GM12878 (cell line): ENCODE results near the gene BZW1. TPM values are rescaled to one million over a fixed set of nuclear protein-coding genes. Genes with fewer than 3 reads are reported as not detected.

Experiments
- ATAC-seq: fragments of 200-7000 bp; cut with Tn5 transposase; 3 replicates; pipeline ENCODE4 v1.9.1; 2020; ENCODE audit warnings: mild to moderate bottlenecking, moderate library complexity
- BruUV-seq: library from RNA; stranded (reverse); fragments of 400-500 nt; replicated peaks from 2 replicates; lab custom pipeline; 2021; lab: Mats Ljungman, UMichigan
- CTCF ChIA-PET: fragments of 300-600 bp; sonication (Branson Sonifier 250); formaldehyde crosslinking; extraction: SDS; loops from one replicate; lab custom pipeline; 2021; ENCODE audit warnings: inconsistent platforms; lab: Yijun Ruan, JAX
- POLR2A ChIA-PET: fragments of 350-600 bp; formaldehyde crosslinking; extraction: SDS; loops from one replicate; lab custom pipeline; 2021; ENCODE audit warnings: inconsistent platforms; lab: Charles Lee
- RAD21 ChIA-PET: fragments of 300-600 bp; sonication (Branson Sonifier 250); formaldehyde crosslinking; loops from one replicate; lab custom pipeline; 2023; ENCODE audit warnings: antibody characterized with exemption; ENCODE audit not compliant: unreplicated experiment; lab: Charles Lee
- SMC1A ChIA-PET: fragments of 300-600 bp; sonication (Branson Sonifier 250); formaldehyde crosslinking; loops from one replicate; lab custom pipeline; 2023; ENCODE audit not compliant: unreplicated experiment, uncharacterized antibody; lab: Charles Lee
- DNase-seq: peaks from one replicate; pipeline ENCODE4 v3.0.0-alpha.2; 2011; ENCODE audit warnings: low read depth, low spot score
- FAIRE-seq: peaks from 3 replicates; lab custom pipeline; 2011; peaks lifted over from hg19 to GRCh38; lab: Jason Lieb, UNC
- H2AFZ ChIP-seq: 2 replicates; pipeline ENCODE4 v1.6.0; 2011; ENCODE audit warnings: low read depth, low read length, control low read depth; ENCODE audit not compliant: control insufficient read depth
- H3K27ac ChIP-seq: 2 replicates; pipeline ENCODE4 v1.5.1; 2011; ENCODE audit warnings: control low read depth; ENCODE audit not compliant: control insufficient read depth, insufficient read depth
- H3K27me3 ChIP-seq, 2 experiments: replicated peaks in 1 of 2; 2 replicates each; pipeline versions ENCODE4 v1.6.0 to v1.6.1; 2011; ENCODE audit warnings: low read length in 1 of 2; ENCODE audit not compliant: control insufficient read depth in 2 of 2, insufficient read depth in 2 of 2
- H3K36me3 ChIP-seq, 2 experiments: 2 replicates each; pipeline ENCODE4 v1.5.1; 2011; ENCODE audit warnings: low read length in 1 of 2; ENCODE audit not compliant: control insufficient read depth in 2 of 2, insufficient read depth in 2 of 2
- H3K4me1 ChIP-seq: 2 replicates; pipeline ENCODE4 v1.6.1; 2011; ENCODE audit warnings: mild to moderate bottlenecking, low read length, moderate library complexity, mixed read lengths; ENCODE audit not compliant: control insufficient read depth, insufficient read depth
- H3K4me2 ChIP-seq: 2 replicates; pipeline ENCODE4 v1.6.0; 2011; ENCODE audit warnings: control low read depth; ENCODE audit not compliant: control insufficient read depth, insufficient read depth
- H3K4me3 ChIP-seq: fragments of 200-600 bp; sonication (generic); 2 replicates; pipeline ENCODE4 v1.5.1; 2016
- H3K79me2 ChIP-seq: 2 replicates; pipeline ENCODE4 v1.6.0; 2011; ENCODE audit warnings: low read length; ENCODE audit not compliant: control insufficient read depth, insufficient read depth
- H3K9ac ChIP-seq: 2 replicates; pipeline ENCODE4 v1.8.0; 2011; ENCODE audit warnings: low read length, control low read depth, mixed read lengths; ENCODE audit not compliant: control insufficient read depth, insufficient read depth
- H3K9me3 ChIP-seq: replicated peaks from 3 replicates; pipeline ENCODE4 v1.5.1; 2011; ENCODE audit warnings: mild to moderate bottlenecking, low read length; ENCODE audit not compliant: control insufficient read depth, insufficient read depth
- H4K20me1 ChIP-seq: 2 replicates; pipeline ENCODE4 v1.6.0; 2011; ENCODE audit not compliant: control insufficient read depth, insufficient read depth
- BCLAF1 ChIP-seq: fragments of 450-650 bp; IDR thresholded peaks from 2 replicates; pipeline ENCODE4 v1.6.1; 2017; ENCODE audit warnings: antibody characterized with exemption, mild to moderate bottlenecking, moderate library complexity
- EGR1 ChIP-seq, 2 experiments: IDR thresholded peaks; 1 replicate in 1 of 2; 2 replicates in 1 of 2; pipeline ENCODE4 v1.6.1; 2011 to 2012; ENCODE audit warnings: low read depth in 2 of 2, low read length in 2 of 2, borderline replicate concordance in 1 of 2, mild to moderate bottlenecking in 1 of 2, moderate library complexity in 1 of 2
- KDM1A ChIP-seq: fragments of 200-600 bp; sonication (generic); IDR thresholded peaks from 2 replicates; pipeline ENCODE4 v1.6.1; 2016; ENCODE audit warnings: borderline replicate concordance
- NFXL1 ChIP-seq: fragments of 450-650 bp; IDR thresholded peaks from 2 replicates; pipeline ENCODE4 v1.6.1; 2017; ENCODE audit warnings: antibody characterized with exemption, mild to moderate bottlenecking, borderline replicate concordance
- NKRF ChIP-seq: fragments of 450-650 bp; conservative IDR thresholded peaks from 2 replicates; pipeline ENCODE4 v1.6.1; 2017; ENCODE audit warnings: mild to moderate bottlenecking, moderate library complexity
- POLR2AphosphoS5 ChIP-seq: IDR thresholded peaks from 2 replicates; pipeline ENCODE4 v1.6.1; 2011; ENCODE audit warnings: mild to moderate bottlenecking, low read length, inconsistent platforms
- RELB ChIP-seq: fragments of 450-650 bp; IDR thresholded peaks from 2 replicates; pipeline ENCODE4 v1.6.1; 2017; ENCODE audit warnings: low read depth, mild to moderate bottlenecking, moderate library complexity
- RUNX3 ChIP-seq: IDR thresholded peaks from 2 replicates; pipeline ENCODE4 v1.6.1; 2012; ENCODE audit warnings: low read length, inconsistent platforms
- SUPT20H ChIP-seq: IDR thresholded peaks from 2 replicates; pipeline ENCODE4 v1.6.1; 2011; ENCODE audit warnings: low read depth, mild to moderate bottlenecking, low read length, moderate library complexity, borderline replicate concordance; ENCODE audit not compliant: control insufficient read depth
- ZNF24 ChIP-seq: fragments of 450-650 bp; IDR thresholded peaks from 2 replicates; pipeline ENCODE4 v1.6.1; 2017; ENCODE audit warnings: antibody characterized with exemption, mild to moderate bottlenecking
- WGBS: methylation state at CpG from one replicate; pipeline ENCODE4 v1.1.6; 2016; ENCODE audit warnings: low lambda C conversion rate; ENCODE audit not compliant: insufficient replicate concordance, insufficient coverage; ENCODE audit errors: missing lambda C conversion rate; 5-methylcytosine and 5-hydroxymethylcytosine counted together
- in situ Hi-C: fragments of 300-500 bp; cut with MboI; formaldehyde crosslinking; loops from 9 replicates; pipeline ENCODE4 v1.14.3; 2018; ENCODE audit warnings: mixed read lengths
- intact Hi-C: fragments of 100-400 bp; cut with micrococcal nuclease; formaldehyde crosslinking; loops from one replicate; pipeline ENCODE4 v1.14.2; 2022; ENCODE audit not compliant: unreplicated experiment
- polyA plus RNA-seq, 11 experiments: library from polyadenylated mRNA; depleted of rRNA in 4 of 11; unstranded in 6 of 11; stranded (reverse) in 5 of 11; fragments of >200 nt; fragmentation: Nextera tagmentation in 4 of 11; fragmentation: Illumina TruSeq in 1 of 11; extraction: Ambion mirVana in 4 of 11; extraction: Trizol in 1 of 11; gene quantifications; 1 replicate in 1 of 11; 2 replicates in 10 of 11; pipeline versions ENCODE4 v1.2.1 to v1.2.3, GENCODE V29; 2011 to 2016; ENCODE audit warnings: inconsistent platforms in 2 of 11, missing spikeins in 2 of 11, low read depth in 1 of 11
- total RNA-seq, 4 experiments: library from RNA; depleted of rRNA in 3 of 4; stranded (reverse); fragments of >200 nt in 3 of 4; fragmentation: Illumina TruSeq in 1 of 4; extraction: Trizol in 1 of 4; gene quantifications; 2 replicates each; pipeline versions ENCODE4 v1.2.1 to v1.2.3, GENCODE V29; 2013 to 2021

BZW1 gene
- total and polyA plus RNA-seq, 10 of the 15 experiments (the other 5 are each of a cell fraction or from before 2014, with no cell fraction given) = 186 to 349 (median 269) TPM

GRCh38 chr2:200845669-200846325 is 34.1 kb downstream of the BZW1 start:
- TF ChIP-seq RUNX3 (no peak), NFXL1 (no peak), EGR1 (IDR thresholded peaks at IDR 0.05; ENCODE audit: borderline replicate concordance in 1 of 2, low read depth in 2 of 2, low read length in 2 of 2) (no peak)
- BruUV-seq = no TSS peak
- Histone ChIP-seq H3K9ac (no peak overlapping the region), H3K9me3 (no peaks in the 10 kb centered on the region), H3K4me1 (no peaks in the 10 kb centered on the region), H3K4me3 (no peak overlapping the region), H3K4me2 (no peak overlapping the region), H3K79me2 (no peaks in the 10 kb centered on the region), H2AFZ (no peak overlapping the region), H4K20me1 (no peaks in the 10 kb centered on the region), H3K27ac (no peak overlapping the region), H3K36me3 (no peaks in the 10 kb centered on the region), H3K27me3 (no peaks in the 10 kb centered on the region)
- 56% methylated on average over 10 of the region's 10 CpGs for WGBS
- ATAC-seq (no peak), DNase-seq (no peak), FAIRE-seq (no peak)
- intact Hi-C loops (no loop called here), in situ Hi-C loops (no loop called here)
- ChIA-PET POLR2A (no interaction called here), CTCF (interaction anchor here (1.1 kb wide), 1 partner anchor 18 kb away, joined by 3 read pairs; no protein-coding TSS in a partner anchor), SMC1A (no interaction called here), RAD21 (interaction anchor here (1.3 kb wide), 1 partner anchor 224 kb away, joined by 3 read pairs; no protein-coding TSS in a partner anchor)

GRCh38 chr2:200847269-200847668 is 35.6 kb downstream of the BZW1 start:
- RAD21 ChIA-PET = no interaction called here
- H3K36me3 ChIP-seq = peaks cover 7 to 9% of the 10 kb centered on the region in 2 experiments
- intact Hi-C loops (no loop called here), in situ Hi-C loops (no loop called here)
- no peaks in the 10 kb centered on the region for H4K20me1 ChIP-seq
- no peaks in the 10 kb centered on the region for H3K27me3 ChIP-seq
- SMC1A ChIA-PET = no interaction called here
- no TSS peak for BruUV-seq
- no peak overlapping the region for H3K27ac ChIP-seq
- H3K9ac ChIP-seq = no peak overlapping the region
- H2AFZ ChIP-seq = no peak overlapping the region
- no peaks in the 10 kb centered on the region for H3K9me3 ChIP-seq
- no peak for ATAC-seq
- CTCF ChIA-PET = no interaction called here
- no peak overlapping the region for H3K4me3 ChIP-seq
- H3K4me1 ChIP-seq = no peaks in the 10 kb centered on the region
- POLR2A ChIA-PET = interaction anchor here (0.7 to 1.1 kb wide), 4 partner anchors 21 to 578 kb away, joined by 3 to 5 read pairs (median 4); no protein-coding TSS in a partner anchor
- FAIRE-seq = no peak
- H3K79me2 ChIP-seq = no peaks in the 10 kb centered on the region
- H3K4me2 ChIP-seq = no peak overlapping the region
- TF ChIP-seq RELB (no peak), BCLAF1 (no peak), NKRF (no peak), KDM1A (no peak), POLR2AphosphoS5 (no peak), SUPT20H (no peak), ZNF24 (no peak)
- no peak for DNase-seq
